GM12878 (cell line): ENCODE results near the gene ATP5PD. TPM values are rescaled to one million over a fixed set of nuclear protein-coding genes. Genes with fewer than 3 reads are reported as not detected.
A peak's percentile ranks its signal among the peaks of the same experiment; 100 is the strongest.

Experiments used
- BCL11A ChIP-seq: IDR thresholded peaks from 2 replicates; pipeline ENCODE4 v1.6.1; 2011; ENCODE audit warnings: low read depth, low read length
- CBFB ChIP-seq: IDR thresholded peaks from 2 replicates; pipeline ENCODE4 v1.6.1; 2016; ENCODE audit warnings: antibody characterized with exemption, low read depth
- CBX5 ChIP-seq: sonication (generic); IDR thresholded peaks from 2 replicates; pipeline ENCODE4 v1.6.1; 2016; ENCODE audit warnings: low read depth, moderate library complexity, mild to moderate bottlenecking, inconsistent platforms
- CREM ChIP-seq: IDR thresholded peaks from 2 replicates; pipeline ENCODE4 v1.6.1; 2014; ENCODE audit warnings: antibody characterized with exemption, low read depth
- FOXK2 ChIP-seq: fragments of 450-650 bp; IDR thresholded peaks from 2 replicates; pipeline ENCODE4 v1.6.1; 2017; ENCODE audit warnings: mild to moderate bottlenecking, moderate library complexity
- KAT2A ChIP-seq: conservative IDR thresholded peaks from 2 replicates; pipeline ENCODE4 v1.6.1; 2011; ENCODE audit warnings: low read depth, low read length; ENCODE audit not compliant: control insufficient read depth
- LARP7 ChIP-seq: fragments of 450-650 bp; IDR thresholded peaks from 2 replicates; pipeline ENCODE4 v1.6.1; 2017; ENCODE audit warnings: mild to moderate bottlenecking
- NFXL1 ChIP-seq: fragments of 450-650 bp; IDR thresholded peaks from 2 replicates; pipeline ENCODE4 v1.6.1; 2017; ENCODE audit warnings: antibody characterized with exemption, mild to moderate bottlenecking, borderline replicate concordance
- NRF1 ChIP-seq: conservative IDR thresholded peaks from 2 replicates; pipeline ENCODE4 v1.6.1; 2011; ENCODE audit warnings: mild to moderate bottlenecking, low read depth, low read length, improper control_type of control experiment
- SIN3A ChIP-seq: IDR thresholded peaks from 2 replicates; pipeline ENCODE4 v1.6.1; 2012; ENCODE audit warnings: low read depth, low read length, improper control_type of control experiment
- YBX1 ChIP-seq: fragments of 450-650 bp; IDR thresholded peaks from 2 replicates; pipeline ENCODE4 v1.6.1; 2016; ENCODE audit warnings: antibody characterized with exemption
- polyA plus RNA-seq, 11 experiments: library from polyadenylated mRNA; depleted of rRNA in 4 of 11; unstranded in 6 of 11; stranded (reverse) in 5 of 11; fragments of >200 nt; fragmentation: Nextera tagmentation in 4 of 11; fragmentation: Illumina TruSeq in 1 of 11; extraction: Ambion mirVana in 4 of 11; extraction: Trizol in 1 of 11; gene quantifications; 1 replicate in 1 of 11; 2 replicates in 10 of 11; pipeline versions ENCODE4 v1.2.1 to v1.2.3, GENCODE V29; 2011 to 2016; ENCODE audit warnings: inconsistent platforms in 2 of 11, missing spikeins in 2 of 11, low read depth in 1 of 11
- total RNA-seq, 4 experiments: library from RNA; depleted of rRNA in 3 of 4; stranded (reverse); fragments of >200 nt in 3 of 4; fragmentation: Illumina TruSeq in 1 of 4; extraction: Trizol in 1 of 4; gene quantifications; 2 replicates each; pipeline versions ENCODE4 v1.2.1 to v1.2.3, GENCODE V29; 2013 to 2021
- TF ChIP-seq, protein P1 (sequence below): IDR thresholded peaks from 2 replicates; pipeline ENCODE4 v1.6.1; 2011; ENCODE audit warnings: borderline replicate concordance, low read depth, mild to moderate bottlenecking, moderate library complexity, mixed read lengths, low read length; ENCODE audit not compliant: insufficient read depth; ENCODE audit errors: extremely low read length
- TF ChIP-seq, protein P2 (sequence below): IDR thresholded peaks from 2 replicates; pipeline ENCODE4 v1.6.1; 2011; ENCODE audit warnings: borderline replicate concordance, low read depth, mild to moderate bottlenecking, moderate library complexity, low read length; ENCODE audit not compliant: insufficient read depth, poor library complexity, severe bottlenecking

The ATP5PD gene
- total and polyA plus RNA-seq, 10 of the 15 experiments (the other 5 are each of a cell fraction or from before 2014, with no cell fraction given): 172 to 772 (median 321) TPM

DNA sequence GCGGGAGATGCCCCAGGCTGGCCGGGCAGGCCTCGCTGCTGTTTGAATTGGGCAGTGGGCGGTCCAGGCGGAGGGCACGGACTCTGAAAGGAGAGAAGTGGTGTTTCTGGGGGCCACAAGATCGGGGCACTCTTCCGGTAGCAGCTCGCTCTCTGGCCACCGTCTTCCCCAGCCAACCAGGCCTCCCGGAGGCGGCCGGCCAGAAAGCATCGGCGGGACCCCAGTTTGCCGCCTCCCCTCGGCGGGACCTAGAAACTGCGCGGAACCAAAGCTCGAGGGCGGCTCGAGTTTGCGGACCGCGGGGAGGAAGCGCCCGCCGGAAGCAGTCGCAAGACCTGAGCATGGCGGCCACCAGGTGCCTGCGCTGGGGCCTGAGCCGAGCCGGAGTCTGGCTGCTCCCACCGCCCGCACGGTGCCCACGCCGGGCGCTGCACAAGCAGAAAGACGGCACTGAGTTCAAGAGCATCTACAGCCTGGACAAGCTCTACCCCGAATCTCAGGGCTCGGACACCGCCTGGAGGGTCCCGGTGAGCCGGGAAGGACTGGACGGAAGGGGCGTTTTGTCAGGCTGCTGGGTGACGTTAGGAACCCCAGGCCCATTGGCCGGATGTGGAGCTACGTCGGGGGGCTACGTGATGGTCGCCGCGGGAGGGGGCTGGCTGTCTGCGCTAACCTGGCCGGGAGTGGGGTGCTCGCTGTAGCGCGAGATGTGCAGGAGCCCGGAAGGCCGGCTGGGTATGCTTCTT, 34.2 kb downstream of the ATP5PD start, which contains the start of gene MRPL58 (continued):
- TF ChIP-seq KAT2A (no peak), FOXK2 (no peak), NFXL1 (no peak), SIN3A (peak; percentile 72; the same call in 1 of the 2 replicates), CREM (peak; percentile 85), BCL11A (no peak), CBFB (no peak; the same call in 1 of the 2 replicates), NRF1 (0 out of 2 replicates have a peak, but pooled peaks have one; percentile 12), CBX5 (peak; percentile 78), LARP7 (peak; percentile 74; the same call in 1 of the 2 replicates), YBX1 (no peak)
- TF ChIP-seq, protein P1, sequence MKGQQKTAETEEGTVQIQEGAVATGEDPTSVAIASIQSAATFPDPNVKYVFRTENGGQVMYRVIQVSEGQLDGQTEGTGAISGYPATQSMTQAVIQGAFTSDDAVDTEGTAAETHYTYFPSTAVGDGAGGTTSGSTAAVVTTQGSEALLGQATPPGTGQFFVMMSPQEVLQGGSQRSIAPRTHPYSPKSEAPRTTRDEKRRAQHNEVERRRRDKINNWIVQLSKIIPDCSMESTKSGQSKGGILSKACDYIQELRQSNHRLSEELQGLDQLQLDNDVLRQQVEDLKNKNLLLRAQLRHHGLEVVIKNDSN: no peak
- TF ChIP-seq, protein P2, sequence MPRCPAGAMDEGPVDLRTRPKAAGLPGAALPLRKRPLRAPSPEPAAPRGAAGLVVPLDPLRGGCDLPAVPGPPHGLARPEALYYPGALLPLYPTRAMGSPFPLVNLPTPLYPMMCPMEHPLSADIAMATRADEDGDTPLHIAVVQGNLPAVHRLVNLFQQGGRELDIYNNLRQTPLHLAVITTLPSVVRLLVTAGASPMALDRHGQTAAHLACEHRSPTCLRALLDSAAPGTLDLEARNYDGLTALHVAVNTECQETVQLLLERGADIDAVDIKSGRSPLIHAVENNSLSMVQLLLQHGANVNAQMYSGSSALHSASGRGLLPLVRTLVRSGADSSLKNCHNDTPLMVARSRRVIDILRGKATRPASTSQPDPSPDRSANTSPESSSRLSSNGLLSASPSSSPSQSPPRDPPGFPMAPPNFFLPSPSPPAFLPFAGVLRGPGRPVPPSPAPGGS: peak; percentile 58
